Measurements from ENCODE around the gene RYR1. TPM values are rescaled to one million over a fixed set of nuclear protein-coding genes. Genes with fewer than 3 reads are reported as not detected.

Gene RYR1
- total RNA-seq = 1.8 and 3.7 TPM in 2 replicates

DNA sequence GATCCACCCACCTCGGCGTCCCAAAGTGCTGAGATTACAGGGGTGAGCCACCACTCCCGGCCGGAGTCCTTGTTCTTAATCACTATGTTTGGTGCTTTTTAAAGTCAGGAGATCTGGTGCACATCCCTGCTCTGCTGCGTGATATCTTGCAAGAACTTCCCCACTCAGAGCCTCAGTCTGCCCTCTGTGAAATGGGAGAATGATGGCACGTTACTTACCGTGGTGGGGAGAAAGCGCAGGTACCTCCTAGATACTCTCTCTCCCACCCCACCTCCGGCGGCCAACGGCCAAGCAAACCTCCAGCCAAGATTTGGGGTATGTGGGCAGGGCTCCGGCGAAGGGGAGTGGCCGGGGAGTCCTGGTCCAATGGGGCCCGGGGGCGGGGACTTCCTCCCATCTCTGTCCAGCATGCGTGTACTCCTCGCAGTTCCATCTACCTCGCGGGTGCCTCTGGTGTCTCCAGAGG, at the start of gene RYR1:
Gene RYR1 (plus strand): TSS at position 424 of the 466 bp plus-strand sequence. CDS start 139 bp downstream, outside the sequence.

GRCh38 chr19:38387550-38388348, 45.7 kb upstream of the RYR1 start, which contains the start of gene GGN:
Gene GGN, minus strand, starts transcription at chr19:38388034. Its CDS starts 773 bp downstream, at chr19:38387261.

GRCh38 chr19:38388349-38389100, 45.0 kb upstream of the RYR1 start, which contains the start of gene SPRED3:
Gene SPRED3, plus strand, starts transcription at chr19:38388697. Its CDS starts 1,606 bp downstream, at chr19:38390303.

DNA sequence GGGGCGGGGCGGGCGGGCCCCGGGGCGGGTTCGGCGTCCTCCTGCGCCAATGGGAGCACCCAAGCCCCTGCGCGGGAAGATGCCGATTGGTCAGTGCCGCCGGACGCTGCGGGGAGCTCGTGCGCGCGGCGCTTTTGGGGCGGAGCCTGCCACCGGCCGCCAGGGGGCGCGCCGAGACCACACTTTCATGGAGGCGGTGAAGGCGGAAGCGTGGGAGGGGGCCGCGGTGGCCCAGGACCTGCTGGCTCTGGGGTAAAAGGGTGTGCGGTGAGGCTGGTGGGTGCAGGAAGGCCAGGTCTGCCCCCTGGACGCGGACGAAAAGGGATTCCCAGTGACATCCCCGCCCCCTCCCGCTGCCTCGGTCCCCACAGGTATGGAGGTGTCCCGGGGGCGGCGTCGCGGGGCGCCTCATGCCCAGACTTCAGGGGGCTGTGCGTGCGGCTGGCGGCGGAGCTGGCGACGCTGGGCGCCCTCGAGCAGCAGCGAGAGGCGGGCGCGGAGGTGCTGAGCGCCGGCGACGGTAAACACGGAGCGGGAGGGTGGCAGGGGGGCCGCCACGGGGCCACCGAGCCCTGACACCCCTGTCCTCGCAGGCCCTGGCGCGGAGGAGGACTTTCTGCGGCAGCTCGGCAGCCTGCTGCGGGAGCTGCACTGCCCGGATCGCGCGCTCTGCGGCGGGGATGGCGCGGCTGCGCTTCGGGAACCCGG, 30.4 kb upstream of the RYR1 start, which contains the start of gene FAM98C:
Gene FAM98C (plus strand): TSS at position 127 of the 708 bp plus-strand sequence. CDS start 61 bp downstream, at position 188.

GRCh38 chr19:38425810-38426466, 7.6 kb upstream of the RYR1 start, which contains the start of gene RASGRP4:
Gene RASGRP4, minus strand, starts transcription at chr19:38426219. Its CDS starts 128 bp downstream, at chr19:38426091.

DNA sequence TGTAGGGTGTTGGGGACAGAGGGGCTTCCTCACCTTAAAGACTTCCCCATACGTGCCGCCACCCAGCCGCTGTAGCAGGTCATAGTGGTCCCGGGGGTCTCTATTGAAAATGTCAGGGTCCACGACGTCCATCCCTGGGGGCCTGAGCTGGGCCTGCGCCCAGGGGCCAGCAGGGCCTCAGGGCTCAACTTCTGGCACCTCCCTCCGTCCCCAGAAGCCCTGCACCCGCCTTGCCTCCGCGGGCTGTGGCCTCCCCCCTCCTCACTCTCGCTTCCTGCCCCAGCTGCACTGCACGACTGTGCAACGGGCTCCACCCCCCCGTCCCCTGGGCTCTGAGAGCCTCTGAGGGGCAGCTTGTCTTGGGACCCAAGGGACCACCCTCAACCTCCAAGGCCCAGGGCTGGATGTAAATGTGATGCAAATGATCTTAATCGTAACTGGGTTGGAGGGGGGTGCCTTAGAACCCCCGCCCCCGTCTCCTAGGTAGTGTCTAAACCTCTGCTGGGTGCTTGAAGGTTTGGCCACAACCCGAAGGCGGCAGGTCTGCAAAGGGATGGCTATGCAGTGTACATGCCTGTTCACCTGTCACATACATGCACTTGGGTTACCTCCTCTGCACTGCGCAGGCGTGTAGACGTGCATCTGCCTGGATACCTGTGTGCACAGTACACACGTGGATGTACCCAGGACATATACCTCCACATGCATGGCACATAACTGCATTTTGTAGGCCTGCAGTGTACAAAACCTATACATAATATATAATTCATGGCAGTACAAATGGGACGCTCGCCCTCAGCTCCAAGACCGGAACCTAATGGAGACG, 184.5 kb downstream of the RYR1 start, which contains the start of gene MAP4K1:
Gene MAP4K1 (minus strand): TSS at position 190 of the 826 bp plus-strand sequence. CDS start 58 bp downstream, at position 132.

DNA sequence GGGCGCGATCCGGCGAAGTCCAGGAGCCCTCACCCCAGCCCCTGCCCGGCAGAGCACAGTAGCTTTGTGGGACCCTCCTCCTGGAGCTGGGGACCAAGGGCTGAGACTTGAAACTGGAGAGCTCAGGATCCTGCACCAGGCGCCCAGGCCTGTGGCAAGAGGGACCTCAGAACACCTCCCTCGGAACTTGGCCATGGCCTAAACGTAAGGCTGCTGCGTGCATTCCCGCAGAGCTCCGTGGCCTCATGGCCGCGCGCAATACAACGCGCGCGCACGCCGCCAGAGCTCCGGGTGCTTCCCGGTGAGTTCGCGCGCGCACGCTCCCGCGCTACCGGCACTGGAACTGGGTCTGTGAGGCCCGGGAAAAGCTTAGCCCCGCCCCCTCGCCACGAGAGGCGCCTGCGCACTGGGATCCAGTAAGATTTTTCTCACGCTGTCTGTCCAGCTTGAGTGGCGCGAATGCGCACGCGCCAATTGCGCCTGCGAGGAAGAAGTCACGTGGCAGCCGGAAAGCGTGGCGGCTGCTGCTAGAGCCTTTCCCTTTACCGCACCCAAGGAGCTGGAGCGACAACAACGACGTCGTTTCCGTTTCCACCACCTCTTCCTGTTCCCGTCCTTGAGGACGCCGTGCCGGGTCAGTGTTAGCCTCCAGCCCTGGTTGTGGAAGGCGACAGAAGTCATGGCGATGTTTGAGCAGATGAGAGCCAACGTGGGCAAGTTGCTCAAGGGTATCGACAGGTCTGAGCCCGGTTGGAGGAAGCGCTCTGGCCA, 185.3 kb downstream of the RYR1 start, which contains the start of gene EIF3K:
Gene EIF3K (plus strand): TSS at position 599 of the 771 bp plus-strand sequence. CDS start 81 bp downstream, at position 680.

Other genes starting within 250 kb of the RYR1 start
- 2.0 and 2.3 TPM in 2 replicates for gene DPF1, start 209.5 kb upstream of the RYR1 start, total RNA-seq
- gene PPP1R14A, start 177.3 kb upstream of the RYR1 start, total RNA-seq = 3.3 and 19.9 TPM in 2 replicates
- 757 and 1,192 TPM in 2 replicates for gene SPINT2, start 169.1 kb upstream of the RYR1 start, total RNA-seq
- gene C19orf33, start 129.4 kb upstream of the RYR1 start, total RNA-seq = 606 and 644 TPM in 2 replicates
- gene YIF1B, start 117.7 kb upstream of the RYR1 start, total RNA-seq = 121 and 122 TPM in 2 replicates
- gene KCNK6, start 113.8 kb upstream of the RYR1 start, total RNA-seq = 27.4 and 27.8 TPM in 2 replicates
- gene CATSPERG, start 97.9 kb upstream of the RYR1 start, total RNA-seq = 0.78 TPM in 1 of 2 replicates, not detected in the other
- gene PSMD8, start 59.1 kb upstream of the RYR1 start, total RNA-seq = 357 and 374 TPM in 2 replicates
- 0.08 and 0.55 TPM in 2 replicates for gene GGN, start 45.7 kb upstream of the RYR1 start, total RNA-seq
- 1.6 and 3.2 TPM in 2 replicates for gene SPRED3, start 45.0 kb upstream of the RYR1 start, total RNA-seq
- gene FAM98C, start 30.6 kb upstream of the RYR1 start, total RNA-seq = 18.3 and 20.2 TPM in 2 replicates
- gene RASGRP4, start 7.5 kb upstream of the RYR1 start, total RNA-seq = not detected in 2 replicates
- 0.15 and 0.47 TPM in 2 replicates for gene MAP4K1, start 184.3 kb downstream of the RYR1 start, total RNA-seq
- gene EIF3K, start 185.5 kb downstream of the RYR1 start, total RNA-seq = 607 and 644 TPM in 2 replicates
- 394 and 403 TPM in 2 replicates for gene ACTN4, start 214.0 kb downstream of the RYR1 start, total RNA-seq

All from hair follicular keratinocyte (primary cell).